NCI-H510A (cell line): ENCODE data around the gene MEIOSIN.
"Not testable (repeated sequence)": the region's sequence is repeated elsewhere in the genome, so short reads cannot be mapped to it uniquely, and the experiment has no call there.

Experiments
- DNase-seq: peaks from one replicate; lab custom pipeline; 2025; lab: John Stamatoyannopoulos, UW

The MEIOSIN gene

GRCh38 chr19:45733160-45733810, at the start of gene MEIOSIN:
TSS of gene MEIOSIN (plus strand) at chr19:45733439. CDS start at chr19:45735377, 1,938 bp downstream.
- no peak for DNase-seq

- DNase-seq, result not testable (repeated sequence)
These were observed 48.2 kb upstream of the MEIOSIN start for GRCh38 chr19:45685045-45685444.

GRCh38 chr19:45687599-45687998, 45.6 kb upstream of the MEIOSIN start:
- no peak for DNase-seq

- DNase-seq, result peak; percentile 88
These were observed 41.6 kb upstream of the MEIOSIN start, which contains the start of gene SNRPD2 for GRCh38 chr19:45691516-45692186. TSS of gene SNRPD2 (minus strand) at chr19:45691953. CDS start at chr19:45691888, 65 bp downstream.

- DNase-seq, result peak; percentile 100
These were observed 40.8 kb upstream of the MEIOSIN start, which contains the start of gene QPCTL for GRCh38 chr19:45692187-45693105. TSS of gene QPCTL (plus strand) at chr19:45692666. CDS start at chr19:45692704, 38 bp downstream.

- DNase-seq, result peak; percentile 73
These were observed 40.0 kb upstream of the MEIOSIN start for GRCh38 chr19:45693106-45693788.

- no peak for DNase-seq
These were observed 31.6 kb upstream of the MEIOSIN start for GRCh38 chr19:45701676-45702075.

GRCh38 chr19:45705115-45705514, 28.1 kb upstream of the MEIOSIN start:
- no peak for DNase-seq

- DNase-seq, result no peak
These were observed 27.4 kb upstream of the MEIOSIN start for GRCh38 chr19:45705710-45706415.

- DNase-seq, result no peak
These were observed 22.7 kb upstream of the MEIOSIN start for GRCh38 chr19:45710356-45711130.

- no peak for DNase-seq
These were observed 21.2 kb upstream of the MEIOSIN start for GRCh38 chr19:45711851-45712698.

- DNase-seq, result no peak
These were observed 20.6 kb upstream of the MEIOSIN start for GRCh38 chr19:45712699-45713067.

- no peak for DNase-seq
These were observed 20.1 kb upstream of the MEIOSIN start for GRCh38 chr19:45713141-45713540.

GRCh38 chr19:45715139-45715538, 18.1 kb upstream of the MEIOSIN start:
- no peak for DNase-seq

- DNase-seq, result no peak
These were observed 16.7 kb upstream of the MEIOSIN start for GRCh38 chr19:45716359-45717130.

GRCh38 chr19:45717131-45717982, 15.9 kb upstream of the MEIOSIN start:
- DNase-seq, result peak; percentile 99

GRCh38 chr19:45717983-45718650, 15.1 kb upstream of the MEIOSIN start:
- DNase-seq, result no peak
